NCI-H2107 (cell line): Measurements from ENCODE around the gene CUL5.
"Not testable (repeated sequence)": the region's sequence is repeated elsewhere in the genome, so short reads cannot be mapped to it uniquely, and the experiment has no call there.

Experiments used
- DNase-seq: peaks from one replicate; lab custom pipeline; 2025; lab: John Stamatoyannopoulos, UW

CUL5 gene

DNA sequence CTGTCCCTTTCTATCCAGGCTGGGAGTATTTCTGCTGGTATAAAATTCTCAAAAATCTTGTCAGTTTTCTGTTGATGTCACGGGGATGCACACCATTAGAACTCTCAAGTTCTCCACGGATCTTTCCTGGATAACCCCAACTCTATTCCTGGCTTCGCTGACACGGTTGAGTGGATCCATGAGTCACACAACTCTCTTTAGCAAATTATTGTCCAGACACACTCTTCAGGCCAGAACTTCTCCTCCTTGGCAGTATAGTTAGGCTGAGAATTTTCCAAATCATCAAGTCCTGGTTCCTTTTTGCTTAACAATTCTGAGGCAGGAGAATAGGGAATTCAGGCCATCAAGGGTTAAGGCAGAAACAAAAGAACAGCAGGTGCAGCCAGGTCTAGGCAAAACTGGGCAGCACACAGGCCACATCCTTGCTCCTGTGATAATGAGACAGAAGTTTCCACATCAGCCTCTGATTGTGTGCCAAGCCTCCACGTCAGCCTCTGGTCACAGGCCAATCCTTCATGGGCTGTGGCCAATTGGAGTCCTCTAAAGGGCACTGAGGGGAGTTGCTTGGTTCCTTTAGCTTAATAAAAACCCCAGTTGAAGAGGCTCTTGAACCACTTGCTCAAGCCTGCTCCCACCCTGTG, 106.9 kb downstream of the CUL5 start:
- DNase-seq, result peak; percentile 86

DNA sequence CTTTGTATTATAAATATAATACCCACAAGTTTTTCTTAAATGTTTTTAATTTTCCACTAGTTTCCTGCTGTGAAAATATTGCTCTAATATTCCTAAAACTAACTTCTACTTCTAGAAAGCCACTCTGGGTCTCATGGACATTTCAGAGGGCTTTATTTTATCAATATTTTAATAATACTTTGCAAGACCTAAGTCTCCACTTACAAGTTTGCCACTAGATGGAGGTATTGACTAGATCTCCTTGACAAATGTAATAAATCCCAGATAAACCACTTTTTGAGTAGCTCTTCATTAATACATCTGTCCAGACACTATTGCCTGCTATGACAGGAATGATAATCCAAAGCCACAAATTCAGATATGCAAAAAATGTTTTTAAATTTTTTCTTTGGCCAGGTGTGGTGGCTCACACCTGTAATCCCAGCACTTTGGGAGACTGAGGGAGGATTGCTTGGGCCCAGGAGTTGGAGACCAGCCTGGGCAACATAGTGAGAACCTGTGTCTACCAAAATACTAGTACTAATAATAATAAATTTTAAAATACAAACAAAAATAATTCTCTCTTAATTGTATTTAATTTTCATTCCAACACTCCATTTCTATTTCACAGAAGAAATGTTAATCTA, 109.2 kb downstream of the CUL5 start:
- DNase-seq, result no peak

DNA sequence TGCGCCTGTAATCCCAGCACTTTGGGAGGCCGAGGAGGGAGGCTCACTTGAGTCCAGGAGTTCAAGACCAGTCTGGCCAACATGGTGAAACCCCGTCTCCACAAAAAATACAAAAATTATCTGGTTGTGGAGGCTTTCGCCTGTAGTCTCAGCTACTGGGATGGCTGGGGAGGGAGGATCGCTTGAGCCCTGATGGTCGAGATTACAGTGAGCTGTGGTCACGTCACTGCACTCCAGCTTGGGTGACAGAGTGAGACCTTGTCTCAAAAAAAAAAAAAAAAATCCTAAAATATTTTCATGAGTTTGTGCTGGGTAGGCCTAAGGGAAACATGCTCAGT, 112.2 kb downstream of the CUL5 start:
- not testable (repeated sequence) for DNase-seq

DNA sequence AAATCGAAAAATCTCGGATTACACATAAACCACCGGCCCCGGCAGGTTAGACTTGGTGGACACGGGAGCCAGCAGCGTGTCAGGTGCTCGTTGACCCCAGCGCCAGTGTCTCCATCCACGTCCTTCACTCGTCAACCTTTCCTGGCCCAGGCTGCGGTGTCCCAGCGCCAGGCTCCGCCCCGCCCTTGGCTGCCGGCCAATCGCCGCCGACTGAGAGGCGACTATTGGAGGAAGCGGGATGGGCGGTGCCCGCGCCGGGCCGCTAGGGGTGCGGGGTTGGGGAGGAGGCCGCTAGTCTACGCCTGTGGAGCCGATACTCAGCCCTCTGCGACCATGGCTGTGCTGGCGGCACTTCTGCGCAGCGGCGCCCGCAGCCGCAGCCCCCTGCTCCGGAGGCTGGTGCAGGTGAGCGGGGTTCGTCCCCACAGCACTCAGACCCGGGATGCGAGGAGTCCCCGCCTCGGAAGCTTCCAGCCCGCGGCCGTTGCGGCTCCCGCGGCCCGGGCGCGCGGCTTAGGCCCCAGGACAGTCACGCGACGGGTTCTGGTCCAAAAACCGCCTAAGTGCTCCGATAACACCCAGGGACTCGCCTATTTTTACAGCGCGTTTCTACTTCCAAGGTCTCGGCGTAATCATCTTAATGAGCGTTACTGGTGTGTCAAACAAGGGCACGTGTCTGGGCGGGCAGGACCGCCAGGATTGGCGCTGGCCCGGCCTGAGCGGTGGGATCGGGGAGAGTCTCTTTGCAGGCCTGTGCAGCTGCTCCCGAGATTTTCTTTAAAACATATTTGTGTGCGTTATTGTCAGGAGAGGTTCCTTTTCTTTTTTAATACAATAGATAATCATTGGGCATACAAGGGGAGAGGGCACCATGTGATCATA, 112.8 kb downstream of the CUL5 start, which contains the start of gene ACAT1:
ACAT1 (plus strand) TSS at position 294 of the 882 bp plus-strand sequence; CDS start at position 334, 40 bp downstream.
- peak; percentile 89 for DNase-seq

DNA sequence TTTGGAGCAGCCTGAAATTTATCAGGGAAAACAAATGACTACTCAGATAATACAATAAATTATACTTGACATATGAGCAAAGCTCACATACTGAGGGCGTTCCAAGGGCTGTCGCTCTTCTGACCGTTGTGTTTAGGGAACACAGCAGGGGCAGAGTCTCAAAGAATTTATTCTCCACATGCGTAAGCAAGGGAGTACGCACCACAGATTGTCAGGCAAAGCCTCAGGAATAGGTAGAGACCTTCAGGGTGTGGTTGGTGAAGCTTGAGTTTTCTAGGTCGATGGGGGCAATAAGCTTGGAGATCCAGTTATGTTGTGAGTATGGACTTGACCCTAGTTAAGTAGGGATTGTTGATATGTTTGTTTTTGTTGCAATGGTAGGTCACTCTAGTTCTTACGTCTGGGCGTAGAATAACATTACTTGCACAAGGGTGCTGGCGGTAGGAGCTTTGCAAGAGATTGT, 113.5 kb downstream of the CUL5 start:
- no peak for DNase-seq

DNA sequence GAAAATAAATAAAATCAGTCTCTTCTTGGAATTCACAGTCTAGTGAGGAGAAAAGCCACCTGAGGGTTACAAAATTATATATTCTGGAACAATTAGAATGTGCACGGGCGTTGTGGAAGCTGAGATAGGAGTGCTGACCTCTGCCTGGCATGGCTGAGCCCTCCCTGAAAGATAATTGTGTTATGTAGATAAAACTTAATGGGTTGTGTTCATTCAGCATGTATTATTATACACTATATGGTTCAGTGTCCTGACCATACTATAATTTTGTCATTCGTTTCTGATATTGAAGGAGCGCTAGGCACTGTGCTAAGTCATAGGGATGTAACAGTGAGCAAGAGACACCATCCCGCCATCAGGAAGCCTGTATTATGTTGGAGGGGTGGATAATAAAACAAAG, 116.4 kb downstream of the CUL5 start:
- DNase-seq, result no peak

DNA sequence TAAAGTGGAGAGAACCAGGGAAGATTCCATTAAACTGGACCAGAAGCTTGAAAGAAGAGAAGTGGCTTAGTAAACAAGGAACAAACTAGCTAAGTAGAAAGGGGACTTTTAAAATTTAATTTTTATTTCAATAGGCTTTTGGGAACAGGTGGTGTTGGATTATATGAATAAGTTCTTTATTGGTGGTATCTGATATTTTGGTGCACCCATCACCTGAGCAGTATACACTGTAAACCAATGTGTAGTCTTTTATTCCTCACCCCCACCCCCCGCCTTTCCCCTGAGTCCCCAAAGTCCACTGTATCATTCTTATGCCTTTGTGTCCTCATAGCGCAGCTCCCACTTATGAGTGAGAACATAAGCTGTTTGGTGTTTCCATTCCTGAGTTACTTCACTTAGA, 120.1 kb downstream of the CUL5 start:
- DNase-seq, result no peak

DNA sequence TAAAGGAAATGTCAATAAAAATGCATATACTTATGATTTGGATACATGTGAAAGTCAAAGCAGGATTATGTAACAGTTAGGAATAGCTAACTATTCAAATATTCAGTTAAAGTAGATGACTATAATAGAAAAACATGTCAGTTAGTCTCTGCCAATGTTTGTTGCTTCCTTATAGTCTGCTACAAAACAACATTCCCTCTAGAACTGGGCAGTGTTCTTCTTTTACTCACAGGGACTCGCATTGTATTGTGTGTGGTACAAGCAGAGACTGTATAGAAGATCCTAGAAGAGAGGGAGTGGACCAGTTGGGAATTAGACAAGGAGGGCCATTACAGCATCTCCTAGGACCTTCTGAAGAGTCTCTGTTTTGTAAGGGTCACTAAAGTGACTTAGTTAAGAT, 123.3 kb downstream of the CUL5 start:
- DNase-seq, result no peak

DNA sequence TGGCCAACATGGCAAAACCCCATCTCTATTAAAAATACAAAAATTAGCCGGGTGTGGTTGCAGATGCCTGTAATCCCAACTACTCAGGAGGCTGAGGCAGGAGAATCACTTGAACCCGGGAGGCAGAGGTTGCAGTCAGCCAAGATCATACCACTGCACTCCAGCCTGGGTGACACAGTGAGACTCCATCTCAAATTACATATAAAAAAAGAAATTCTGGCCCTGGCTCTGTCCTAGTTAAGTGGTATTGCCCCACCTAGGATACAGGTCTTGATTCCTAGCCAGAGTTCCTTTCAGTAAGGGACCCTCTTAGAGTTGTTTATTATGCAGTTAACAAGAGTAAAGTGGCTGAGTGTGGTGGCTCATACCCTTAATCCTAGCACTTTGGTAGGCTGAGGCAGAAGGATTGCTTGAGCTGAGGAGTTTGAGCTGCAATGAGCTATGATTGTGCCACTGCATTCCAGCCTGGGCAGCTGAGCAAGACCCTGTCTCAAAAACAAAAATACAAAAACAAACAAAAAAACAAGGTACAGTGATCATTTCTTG, 124.4 kb downstream of the CUL5 start:
- DNase-seq, result not testable (repeated sequence)

DNA sequence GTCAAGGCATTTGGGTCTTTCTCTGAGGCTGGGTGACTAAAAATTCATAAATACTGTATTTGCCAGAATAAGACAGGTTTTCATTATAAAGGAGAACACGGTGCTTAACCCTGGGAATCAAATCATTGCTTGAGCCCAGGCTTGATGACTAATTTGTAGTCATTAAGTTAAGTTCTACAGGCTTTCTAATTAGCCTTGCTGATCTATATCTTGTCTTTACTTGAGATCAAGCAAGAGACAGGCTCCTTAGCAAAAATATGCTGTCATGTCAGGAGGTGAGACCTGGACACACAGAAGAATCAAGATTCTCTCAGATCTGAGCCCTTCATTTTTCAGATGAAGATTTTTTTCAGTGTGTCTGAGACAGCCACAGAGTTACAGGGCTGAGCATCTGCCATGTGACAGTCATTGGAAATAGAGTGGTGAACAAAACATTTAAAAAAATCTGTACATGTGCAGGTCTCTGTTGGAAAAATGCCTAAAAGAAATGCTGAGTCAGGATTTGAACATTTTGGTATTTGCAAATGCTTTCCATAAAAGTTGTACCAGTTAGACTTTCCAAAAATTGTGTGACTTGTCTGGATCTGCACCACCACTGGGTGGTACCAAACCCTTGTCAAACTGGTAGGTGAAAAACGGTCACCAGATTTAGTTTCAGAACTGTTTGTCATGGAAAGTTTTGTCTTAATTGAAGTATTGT, 127.3 kb downstream of the CUL5 start:
- DNase-seq, result no peak

DNA sequence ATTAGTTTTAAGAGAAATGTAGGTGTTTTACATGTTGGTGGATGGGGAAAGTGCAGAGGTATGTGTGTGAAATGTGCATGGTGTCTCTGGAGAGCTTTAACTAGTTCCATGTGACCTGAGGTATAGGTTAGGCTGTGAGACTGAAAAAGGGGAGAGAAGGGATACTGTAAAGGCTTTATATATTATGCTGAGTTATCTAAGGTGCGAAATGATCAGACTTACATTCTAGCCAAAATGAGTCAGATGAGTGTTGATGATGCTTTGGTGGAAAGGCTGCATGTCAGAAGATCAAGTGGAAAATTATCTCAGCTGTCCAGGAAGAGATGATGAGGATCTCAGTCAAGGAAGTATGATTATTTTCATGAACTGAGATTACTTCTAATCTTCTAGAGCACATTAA, 128.5 kb downstream of the CUL5 start:
- DNase-seq, result no peak

DNA sequence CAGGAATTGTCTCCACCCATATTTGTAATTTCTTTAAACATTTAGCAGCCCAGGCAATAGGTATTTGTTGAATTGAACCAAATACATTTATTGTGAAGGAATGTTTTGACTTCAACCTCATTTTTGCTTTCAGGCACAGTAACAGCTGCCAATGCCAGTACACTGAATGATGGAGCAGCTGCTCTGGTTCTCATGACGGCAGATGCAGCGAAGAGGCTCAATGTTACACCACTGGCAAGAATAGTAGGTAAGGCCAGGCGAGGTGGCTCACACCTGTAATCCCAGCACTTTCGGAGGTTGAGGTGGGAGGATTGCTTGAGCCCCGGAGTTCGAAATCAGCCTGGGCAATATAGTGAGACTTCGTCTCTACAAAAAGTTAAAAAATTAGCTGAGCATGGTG, 133.6 kb downstream of the CUL5 start:
- no peak for DNase-seq

DNA sequence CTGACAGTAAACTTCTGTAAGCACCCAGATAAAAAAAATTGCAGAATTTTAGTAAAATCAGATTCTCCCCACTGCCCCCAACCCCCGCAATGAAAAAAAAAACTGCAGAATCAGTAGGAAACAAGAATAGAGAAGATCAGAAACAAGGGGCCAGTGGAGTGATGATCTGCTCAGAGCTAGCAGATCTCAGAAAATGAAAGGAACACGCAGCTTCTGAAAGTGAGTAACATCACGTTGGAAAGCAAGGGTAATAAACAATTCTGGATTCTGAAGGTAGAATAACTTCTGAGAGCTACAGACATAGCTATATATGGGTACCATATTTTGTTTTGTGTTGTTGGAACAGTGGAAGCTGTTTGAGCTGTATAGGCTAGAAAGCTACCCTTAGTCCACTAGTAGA, 135.9 kb downstream of the CUL5 start:
- DNase-seq, result no peak

DNA sequence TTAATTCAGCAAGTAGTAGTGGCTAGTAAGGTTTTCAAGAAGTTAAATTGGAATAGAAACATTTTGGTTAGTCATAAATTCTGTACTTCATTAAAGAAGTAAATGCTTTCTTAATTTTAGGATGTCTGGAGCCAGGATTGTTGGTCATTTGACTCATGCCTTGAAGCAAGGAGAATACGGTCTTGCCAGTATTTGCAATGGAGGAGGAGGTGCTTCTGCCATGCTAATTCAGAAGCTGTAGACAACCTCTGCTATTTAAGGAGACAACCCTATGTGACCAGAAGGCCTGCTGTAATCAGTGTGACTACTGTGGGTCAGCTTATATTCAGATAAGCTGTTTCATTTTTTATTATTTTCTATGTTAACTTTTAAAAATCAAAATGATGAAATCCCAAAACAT, 138.5 kb downstream of the CUL5 start:
- DNase-seq, result no peak

DNA sequence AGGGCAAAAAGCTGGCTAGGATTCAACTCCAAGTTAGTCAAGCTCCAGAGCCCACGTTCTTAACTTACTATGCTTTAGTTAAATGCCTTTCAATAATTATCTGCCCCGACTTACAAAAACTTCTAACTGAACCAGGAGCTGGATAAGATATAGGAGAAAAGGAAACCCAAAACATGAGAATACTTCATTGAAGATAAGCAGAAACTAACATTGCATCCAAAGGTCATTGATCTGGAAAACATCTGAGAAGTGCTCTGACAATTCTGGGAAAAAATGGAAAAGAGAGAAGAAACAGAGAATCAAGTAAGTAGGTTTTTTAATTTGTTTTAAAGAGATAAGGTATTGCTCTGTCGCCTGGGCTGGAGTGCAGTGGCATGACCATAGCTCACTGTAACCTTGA, 139.9 kb downstream of the CUL5 start:
- no peak for DNase-seq

DNA sequence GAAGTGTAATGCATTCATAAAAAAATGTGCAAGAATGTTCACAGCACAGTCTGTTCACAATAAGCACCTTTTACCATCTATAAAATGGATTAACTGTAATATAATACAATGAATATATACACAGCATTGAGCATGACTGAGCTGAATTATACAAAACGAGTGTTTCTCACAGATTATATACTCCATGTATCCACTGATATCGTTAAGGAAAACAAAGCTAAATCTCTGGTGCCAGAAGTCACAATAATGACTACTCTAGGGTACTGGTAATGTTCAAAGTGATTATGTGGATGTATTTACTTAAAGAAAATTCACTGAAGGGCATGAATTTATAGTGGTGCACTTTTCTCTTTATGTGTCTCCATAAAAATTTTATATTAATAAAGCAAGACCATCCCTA, 145.9 kb downstream of the CUL5 start:
- DNase-seq, result no peak
